Esophagus (tissue), 2 donors: ENCODE results near the gene PLSCR3. TPM values are rescaled to one million over a fixed set of nuclear protein-coding genes. Genes with fewer than 3 reads are reported as not detected.
"Not testable (repeated sequence)": the region's sequence is repeated elsewhere in the genome, so short reads cannot be mapped to it uniquely, and the experiment has no call there.

Source experiments
- H3K27ac ChIP-seq, 2 donors: one replicate each; pipeline ENCODE4 v1.5.1; 2013; ENCODE audit warnings: low read depth in 2 of 2, mild to moderate bottlenecking in 2 of 2, inconsistent platforms in 1 of 2, low read length in 1 of 2, moderate library complexity in 1 of 2
- H3K27me3 ChIP-seq, 2 donors: one replicate each; pipeline ENCODE4 v1.6.1; 2013; ENCODE audit warnings: low read length in 2 of 2, control low read depth in 1 of 2, mild to moderate bottlenecking in 1 of 2; ENCODE audit not compliant: insufficient read depth in 2 of 2, control insufficient read depth in 1 of 2
- H3K36me3 ChIP-seq, 2 donors: one replicate each; pipeline ENCODE4 v1.6.1; 2013; ENCODE audit warnings: low read length in 1 of 2; ENCODE audit not compliant: control insufficient read depth in 2 of 2, insufficient read depth in 2 of 2
- H3K4me1 ChIP-seq, 2 donors: one replicate each; pipeline ENCODE4 v1.6.1; 2013; ENCODE audit warnings: low read length in 1 of 2; ENCODE audit not compliant: control insufficient read depth in 2 of 2, insufficient read depth in 2 of 2
- H3K4me3 ChIP-seq, 2 donors: one replicate each; pipeline ENCODE4 v1.5.1; 2013; ENCODE audit warnings: low read length in 2 of 2, mild to moderate bottlenecking in 2 of 2, low read depth in 1 of 2, moderate library complexity in 1 of 2
- H3K9me3 ChIP-seq, 2 donors: one replicate each; pipeline ENCODE4 v1.6.1; 2013; ENCODE audit warnings: mild to moderate bottlenecking in 2 of 2, low read depth in 1 of 2, low read length in 1 of 2, moderate library complexity in 1 of 2; ENCODE audit not compliant: control insufficient read depth in 2 of 2, insufficient read depth in 1 of 2
- WGBS, 2 donors: extraction: QIAGEN DNeasy Blood & Tissue Kit; methylation state at CpG; one replicate each; pipeline ENCODE4 v1.1.7; 2013; 5-methylcytosine and 5-hydroxymethylcytosine counted together
- polyA plus RNA-seq, 2 donors: library from polyadenylated mRNA; stranded (reverse); fragments of 200-250 nt; gene quantifications; one replicate each; pipeline ENCODE4 v1.2.3, GENCODE V29; 2013
- donor health status: healthy with polysubstance abuse.
- donor health status: Bipolar disorder and iron deficiency.

Gene PLSCR3
- polyA plus RNA-seq, 2 donors, result 24.7 to 31.0 TPM

GRCh38 chr17:7368599-7368994 lies 25.7 kb downstream of the PLSCR3 start:
- H3K4me1 ChIP-seq, H3K36me3 ChIP-seq, H3K9me3 ChIP-seq, H3K27ac ChIP-seq, H3K27me3 ChIP-seq, H3K4me3 ChIP-seq: not testable (repeated sequence)
- 82 to 88% methylated on average over 5 of the region's 5 CpGs for WGBS, 2 donors

- Histone ChIP-seq H3K4me3 (no peak overlapping the region), H3K4me1 (no peaks in the 10 kb centered on the region), H3K27ac (no peak overlapping the region), H3K9me3 (no peaks in the 10 kb centered on the region), H3K27me3 (no peaks in the 10 kb centered on the region), H3K36me3 (no peaks in the 10 kb centered on the region)
- 75 to 76% methylated on average over 13 of the region's 13 CpGs for WGBS, 2 donors
Measured at GRCh38 chr17:7367918-7368598, 26.3 kb downstream of the PLSCR3 start.

GRCh38 chr17:7367083-7367482 lies 27.2 kb downstream of the PLSCR3 start:
- Histone ChIP-seq H3K4me1 (no peaks in the 10 kb centered on the region), H3K27ac (no peak overlapping the region), H3K27me3 (no peaks in the 10 kb centered on the region), H3K36me3 (no peaks in the 10 kb centered on the region), H3K9me3 (no peaks in the 10 kb centered on the region), H3K4me3 (no peak overlapping the region)
- 84 to 90% methylated on average over 8 of the region's 8 CpGs for WGBS, 2 donors

GRCh38 chr17:7365963-7366362 lies 28.4 kb downstream of the PLSCR3 start:
- H3K27me3 ChIP-seq, H3K9me3 ChIP-seq, H3K4me3 ChIP-seq, H3K36me3 ChIP-seq, H3K27ac ChIP-seq, H3K4me1 ChIP-seq: not testable (repeated sequence)
- WGBS, 2 donors, result 92 to 95% methylated on average over 6 of the region's 7 CpGs

- H3K27me3 ChIP-seq, result no peaks in the 10 kb centered on the region
- no peaks in the 10 kb centered on the region for H3K36me3 ChIP-seq
- no peaks in the 10 kb centered on the region for H3K4me1 ChIP-seq
- H3K4me3 ChIP-seq, result no peak overlapping the region
- H3K27ac ChIP-seq, result no peak overlapping the region
- H3K9me3 ChIP-seq, result no peaks in the 10 kb centered on the region
- 83 to 84% methylated on average over 6 of the region's 6 CpGs for WGBS, 2 donors
Measured at GRCh38 chr17:7363311-7363710, 31.0 kb downstream of the PLSCR3 start.

GRCh38 chr17:7361906-7362305 lies 32.4 kb downstream of the PLSCR3 start:
- no peaks in the 10 kb centered on the region for H3K36me3 ChIP-seq
- no peak overlapping the region for H3K4me3 ChIP-seq
- H3K9me3 ChIP-seq, result no peaks in the 10 kb centered on the region
- H3K27me3 ChIP-seq, result no peaks in the 10 kb centered on the region
- no peak overlapping the region for H3K27ac ChIP-seq
- H3K4me1 ChIP-seq, result no peaks in the 10 kb centered on the region
- WGBS, 2 donors, result 38 to 60% methylated on average over 3 of the region's 3 CpGs

GRCh38 chr17:7357381-7357780 lies 36.9 kb downstream of the PLSCR3 start:
- H3K27ac ChIP-seq, result no peak overlapping the region
- H3K4me3 ChIP-seq, result no peak overlapping the region
- peaks cover 0 to 3% of the 10 kb centered on the region in 2 donors for H3K36me3 ChIP-seq
- WGBS, 2 donors, result 59 to 60% methylated on average over 2 of the region's 2 CpGs
- H3K4me1 ChIP-seq, result peaks cover 7 to 26% of the 10 kb centered on the region in 2 donors
- H3K9me3 ChIP-seq, result no peaks in the 10 kb centered on the region
- no peaks in the 10 kb centered on the region for H3K27me3 ChIP-seq

GRCh38 chr17:7356756-7357155 lies 37.6 kb downstream of the PLSCR3 start:
- 69% methylated on average over 8 of the region's 8 CpGs for WGBS, 2 donors
- Histone ChIP-seq H3K27me3 (no peaks in the 10 kb centered on the region), H3K36me3 (peaks cover 0 to 3% of the 10 kb centered on the region in 2 donors), H3K4me1 (peaks cover 7 to 26% of the 10 kb centered on the region in 2 donors), H3K4me3 (no peak overlapping the region), H3K27ac (no peak overlapping the region), H3K9me3 (no peaks in the 10 kb centered on the region)

GRCh38 chr17:7356072-7356549 lies 38.2 kb downstream of the PLSCR3 start:
- WGBS, 2 donors, result 8 to 9% methylated on average over 11 to 12 of the region's 12 CpGs
- peaks cover 7 to 26% of the 10 kb centered on the region in 2 donors for H3K4me1 ChIP-seq
- peaks cover 0 to 3% of the 10 kb centered on the region in 2 donors for H3K36me3 ChIP-seq
- peak overlapping the region in 1 of 2 donors; percentile 27 for H3K27ac ChIP-seq
- H3K9me3 ChIP-seq, result no peaks in the 10 kb centered on the region
- no peaks in the 10 kb centered on the region for H3K27me3 ChIP-seq
- H3K4me3 ChIP-seq, result no peak overlapping the region

GRCh38 chr17:7355573-7355972 lies 38.8 kb downstream of the PLSCR3 start:
- 79 to 81% methylated on average over 7 to 8 of the region's 8 CpGs for WGBS, 2 donors
- Histone ChIP-seq H3K4me3 (no peak overlapping the region), H3K27ac (peak overlapping the region in 1 of 2 donors; percentile 27)

More at GRCh38 chr17:7355573-7355972, 38.8 kb downstream of the PLSCR3 start:
- Histone ChIP-seq H3K4me1 (peaks cover 7 to 26% of the 10 kb centered on the region in 2 donors), H3K36me3 (peaks cover 0 to 3% of the 10 kb centered on the region in 2 donors), H3K9me3 (no peaks in the 10 kb centered on the region), H3K27me3 (no peaks in the 10 kb centered on the region)
